Pancreas (tissue), 10 donors: ENCODE results near the gene RNF111. TPM values are rescaled to one million over a fixed set of nuclear protein-coding genes. Genes with fewer than 3 reads are reported as not detected.

Source experiments
- ATAC-seq, 4 donors: fragments of 200-7000 bp; cut with Tn5 transposase; one replicate each; pipeline versions ENCODE4 v1.8.0 to v1.9.1; 2020; ENCODE audit warnings: mild to moderate bottlenecking in 4 of 4, moderate library complexity in 4 of 4
- DNase-seq, 6 donors: peaks; one replicate each; pipeline ENCODE4 v3.0.0-alpha.2; 2020
- FAIRE-seq: peaks from 2 replicates; lab custom pipeline; 2012; peaks lifted over from hg19 to GRCh38; lab: Jason Lieb, UNC
- H3K27ac ChIP-seq, 4 donors: fragments of 200-600 bp; sonication (generic); 1 replicate in 3 of 4; 2 replicates in 1 of 4; pipeline versions ENCODE4 v1.5.0 to v1.8.0; 2020
- H3K27me3 ChIP-seq, 4 donors: fragments of 200-600 bp; one replicate each; pipeline ENCODE4 v1.8.0; 2021
- H3K36me3 ChIP-seq, 3 donors: fragments of 200-600 bp; sonication (generic) in 1 of 3; one replicate each; pipeline versions ENCODE4 v1.5.0 to v1.8.0; 2020 to 2021
- H3K4me1 ChIP-seq, 3 donors: fragments of 200-600 bp; one replicate each; pipeline ENCODE4 v1.8.0; 2021
- H3K4me3 ChIP-seq, 4 donors: fragments of 200-600 bp; sonication (generic) in 2 of 4; one replicate each; pipeline versions ENCODE4 v1.5.0 to v1.8.0; 2020 to 2021
- H3K9me3 ChIP-seq, 4 donors: fragments of 200-600 bp; one replicate each; pipeline ENCODE4 v1.8.0; 2021
- WGBS, 2 donors: extraction: QIAGEN DNeasy Blood & Tissue Kit; methylation state at CpG; one replicate each; pipeline ENCODE4 v1.1.7; 2013; 5-methylcytosine and 5-hydroxymethylcytosine counted together
- intact Hi-C, 3 donors: fragments of 100-400 bp; cut with DNase I; formaldehyde crosslinking; loops; one replicate each; pipeline versions ENCODE4 v1.11.1 to v1.14.2; 2022
- polyA plus RNA-seq, 2 donors: library from polyadenylated mRNA; stranded (reverse); fragments of 200-250 nt; gene quantifications; one replicate each; pipeline ENCODE4 v1.2.3, GENCODE V29; 2013
- total RNA-seq, 6 donors: library from RNA; stranded (reverse); fragmentation: NEBNext Ultra II Directional in 4 of 6; extraction: Animal tissue kit (Norgen Biotek cat#: 25700) in 4 of 6; gene quantifications; one replicate each; pipeline versions ENCODE4 v1.2.1 to v1.2.4, GENCODE V29; 2021 to 2023
- TF ChIP-seq, protein P1 (sequence below), 4 donors: fragments of 200-600 bp; sonication (generic) in 3 of 4; IDR thresholded peaks; one replicate each; pipeline versions ENCODE4 v1.5.0 to v1.8.0; 2021; ENCODE audit warnings: antibody characterized with exemption in 4 of 4
- donor health status: healthy with polysubstance abuse.
- donor health status: DM: no; HTN: no; CAD: no; lungs with moderate emphysema.
- donor health status: DM: no; HTN: no; CAD: no.
- donor health status: control.
- donor health status: control.
- donor health status: Bipolar disorder and iron deficiency.
- donor health status: DM: yes; HTN: yes; CAD: no.
- donor health status: DM: no; HTN: no; CAD: no.
- donor health status: DM: no; HTN: no; CAD: no.
- donor health status: DM: yes; HTN: yes; CAD: no.

RNF111 gene
- total and polyA plus RNA-seq, 8 donors, result 4.6 to 25.8 (median 12.3) TPM

DNA sequence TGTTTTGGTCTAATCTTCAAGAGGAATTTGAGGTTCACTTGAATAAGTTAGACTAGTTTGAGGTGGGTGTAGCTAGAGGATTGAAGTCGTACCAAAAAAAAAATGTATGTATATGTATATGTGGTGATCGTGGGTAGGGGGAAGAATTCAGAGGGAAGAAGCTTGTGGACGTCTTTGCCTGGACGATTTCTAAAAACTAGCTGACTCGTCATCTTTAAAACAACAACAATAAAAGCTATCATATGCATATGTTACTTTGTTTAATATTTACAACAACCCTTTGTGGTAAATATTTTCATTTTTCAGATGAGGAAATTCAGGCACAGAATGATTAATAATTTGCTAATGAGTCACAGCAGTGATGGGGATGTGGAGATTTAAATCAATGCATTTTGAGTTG lies 18.1 kb downstream of the RNF111 start:
- Histone ChIP-seq H3K4me1 (peaks cover 0 to 10% (median 0%) of the 10 kb centered on the region in 3 donors), H3K4me3 (no peak overlapping the region), H3K27me3 (no peaks in the 10 kb centered on the region), H3K36me3 (no peaks in the 10 kb centered on the region), H3K9me3 (no peaks in the 10 kb centered on the region), H3K27ac (no peak overlapping the region)
- ATAC-seq (no peak), DNase-seq (no peak), FAIRE-seq (no peak)
- 92 to 93% methylated on average over 5 of the region's 5 CpGs for WGBS, 2 donors
- intact Hi-C loops, result no loop called here
- TF ChIP-seq, protein P1, sequence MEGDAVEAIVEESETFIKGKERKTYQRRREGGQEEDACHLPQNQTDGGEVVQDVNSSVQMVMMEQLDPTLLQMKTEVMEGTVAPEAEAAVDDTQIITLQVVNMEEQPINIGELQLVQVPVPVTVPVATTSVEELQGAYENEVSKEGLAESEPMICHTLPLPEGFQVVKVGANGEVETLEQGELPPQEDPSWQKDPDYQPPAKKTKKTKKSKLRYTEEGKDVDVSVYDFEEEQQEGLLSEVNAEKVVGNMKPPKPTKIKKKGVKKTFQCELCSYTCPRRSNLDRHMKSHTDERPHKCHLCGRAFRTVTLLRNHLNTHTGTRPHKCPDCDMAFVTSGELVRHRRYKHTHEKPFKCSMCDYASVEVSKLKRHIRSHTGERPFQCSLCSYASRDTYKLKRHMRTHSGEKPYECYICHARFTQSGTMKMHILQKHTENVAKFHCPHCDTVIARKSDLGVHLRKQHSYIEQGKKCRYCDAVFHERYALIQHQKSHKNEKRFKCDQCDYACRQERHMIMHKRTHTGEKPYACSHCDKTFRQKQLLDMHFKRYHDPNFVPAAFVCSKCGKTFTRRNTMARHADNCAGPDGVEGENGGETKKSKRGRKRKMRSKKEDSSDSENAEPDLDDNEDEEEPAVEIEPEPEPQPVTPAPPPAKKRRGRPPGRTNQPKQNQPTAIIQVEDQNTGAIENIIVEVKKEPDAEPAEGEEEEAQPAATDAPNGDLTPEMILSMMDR (IDR thresholded peaks at IDR 0.05), result no peak

DNA sequence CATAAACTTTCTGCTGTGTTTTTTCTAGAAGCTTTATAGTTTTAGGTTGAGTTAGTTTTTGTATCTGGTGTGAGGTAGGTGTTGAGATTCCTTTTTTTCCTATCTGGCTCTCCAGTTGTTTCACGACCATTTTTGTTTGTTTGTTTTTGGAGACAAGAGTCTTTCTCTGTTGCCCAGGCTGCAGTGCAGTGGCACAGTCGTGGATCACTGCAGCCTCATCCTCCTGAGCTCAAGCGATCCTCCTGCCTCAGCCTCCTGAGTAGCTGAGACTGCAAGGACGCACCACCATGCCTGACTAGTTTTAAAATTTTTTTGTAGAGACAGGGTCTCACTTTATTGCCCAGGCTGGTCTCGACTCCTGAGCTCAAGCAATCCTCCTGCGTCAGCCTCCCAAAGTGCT lies 20.6 kb downstream of the RNF111 start:
- intact Hi-C loops, result no loop called here
- H3K27ac ChIP-seq, result no peak overlapping the region
- no peaks in the 10 kb centered on the region for H3K27me3 ChIP-seq
- ATAC-seq, result no peak
- no peak for DNase-seq
- H3K36me3 ChIP-seq, result no peaks in the 10 kb centered on the region
- TF ChIP-seq, protein P1 (IDR thresholded peaks at IDR 0.05), result no peak
- H3K4me3 ChIP-seq, result no peak overlapping the region
- H3K9me3 ChIP-seq, result no peaks in the 10 kb centered on the region
- H3K4me1 ChIP-seq, result peaks cover 0 to 8% (median 0%) of the 10 kb centered on the region in 3 donors
- 84 to 87% methylated on average over 6 of the region's 6 CpGs for WGBS, 2 donors
- FAIRE-seq, result no peak

DNA sequence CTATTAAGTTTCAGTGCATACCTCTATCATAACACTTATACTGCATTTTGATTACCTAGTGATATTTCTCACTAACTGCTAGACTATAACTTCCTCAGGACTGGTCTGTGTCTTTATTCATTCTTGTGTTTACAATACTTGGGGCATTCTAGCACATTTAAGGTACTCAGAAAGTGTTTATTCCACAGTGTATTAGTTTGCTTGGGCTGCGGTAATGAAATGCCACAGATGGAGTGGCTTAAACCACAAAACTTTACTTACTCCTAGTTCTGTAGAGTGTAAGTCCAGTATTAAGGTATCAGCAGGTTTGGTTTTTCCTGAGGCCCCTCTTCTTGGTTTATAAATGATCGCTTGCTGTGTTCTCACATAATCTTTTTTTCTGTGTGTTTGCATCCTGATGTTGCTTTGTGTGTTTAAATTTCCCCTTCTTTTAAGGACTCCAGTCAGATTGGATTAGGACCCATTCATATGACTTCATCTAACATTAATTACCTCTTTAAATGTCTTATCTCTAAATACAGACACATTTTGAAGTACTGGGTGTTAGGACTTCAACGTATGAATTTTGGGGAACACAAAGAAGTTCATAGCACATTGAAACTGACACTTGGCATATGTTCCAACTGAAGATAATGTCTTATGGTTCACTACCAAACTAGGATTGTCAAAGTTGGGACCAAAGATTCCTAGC lies 23.9 kb downstream of the RNF111 start:
- H3K9me3 ChIP-seq, result no peaks in the 10 kb centered on the region
- intact Hi-C loops, result no loop called here
- no peaks in the 10 kb centered on the region for H3K36me3 ChIP-seq
- ATAC-seq (no peak), DNase-seq (no peak), FAIRE-seq (no peak)
- H3K4me3 ChIP-seq, result no peak overlapping the region
- 71 to 72% methylated on average over 3 of the region's 3 CpGs for WGBS, 2 donors
- TF ChIP-seq, protein P1 (IDR thresholded peaks at IDR 0.05), result no peak
- peaks cover 0 to 3% (median 0%) of the 10 kb centered on the region in 3 donors for H3K4me1 ChIP-seq
- H3K27ac ChIP-seq, result no peak overlapping the region
- no peaks in the 10 kb centered on the region for H3K27me3 ChIP-seq

DNA sequence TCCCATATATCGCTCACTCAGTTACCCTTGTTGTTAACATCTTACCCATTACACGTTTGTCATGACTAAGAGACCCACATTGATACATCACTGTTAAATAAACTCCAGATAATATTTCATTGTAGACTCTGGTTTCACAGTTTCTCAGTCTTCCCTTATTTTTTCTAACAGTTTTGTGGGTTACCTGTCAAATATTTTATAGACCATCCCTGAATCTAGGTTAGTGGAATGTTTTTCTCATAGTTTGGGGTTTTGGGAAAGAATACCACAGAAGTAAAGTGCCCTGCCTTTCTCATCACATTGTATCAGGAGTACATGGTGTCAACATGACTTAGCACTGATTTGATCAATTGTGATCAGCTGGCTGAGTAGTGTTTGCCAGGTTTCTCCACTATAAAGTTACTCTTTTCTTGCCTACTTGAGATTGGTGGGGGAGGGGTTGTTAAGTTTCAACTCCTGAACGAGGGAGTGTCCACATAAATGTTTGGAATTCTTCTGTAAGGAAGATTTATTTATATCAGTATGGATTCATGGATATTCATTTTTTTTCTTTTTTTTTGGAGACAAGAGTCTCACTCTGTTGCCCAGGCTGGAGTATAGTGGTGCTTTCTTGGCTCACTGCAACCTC lies 25.9 kb downstream of the RNF111 start:
- no peak for DNase-seq
- TF ChIP-seq, protein P1 (IDR thresholded peaks at IDR 0.05), result no peak
- ATAC-seq, result no peak
- Histone ChIP-seq H3K27ac (no peak overlapping the region), H3K36me3 (no peaks in the 10 kb centered on the region), H3K4me1 (peaks cover 0 to 3% (median 0%) of the 10 kb centered on the region in 3 donors), H3K27me3 (no peaks in the 10 kb centered on the region), H3K9me3 (no peaks in the 10 kb centered on the region), H3K4me3 (no peak overlapping the region)
- intact Hi-C loops, result no loop called here
- no peak for FAIRE-seq
- WGBS, 2 donors, result 70 to 72% methylated on average over 3 of the region's 3 CpGs

DNA sequence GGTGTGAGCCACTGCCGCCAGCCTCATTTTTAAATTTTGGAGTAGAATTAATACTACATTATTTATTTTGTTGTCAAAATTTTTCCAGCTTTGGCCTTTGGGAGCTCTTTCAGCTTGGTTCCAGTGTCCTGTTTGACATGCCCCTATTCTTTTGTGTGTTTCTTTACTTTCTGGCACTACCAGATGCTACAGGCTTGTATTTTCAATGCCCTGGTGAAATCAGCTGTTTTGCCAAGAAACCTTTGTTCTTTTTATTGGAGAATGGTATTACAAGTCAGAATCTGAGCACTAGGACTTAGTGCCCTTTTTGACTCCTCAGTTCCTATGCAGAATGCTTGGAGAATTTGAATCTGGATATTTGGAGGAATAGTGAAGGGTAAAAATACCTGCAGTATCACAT lies 26.6 kb downstream of the RNF111 start:
- Histone ChIP-seq H3K27me3 (no peaks in the 10 kb centered on the region), H3K27ac (no peak overlapping the region), H3K36me3 (no peaks in the 10 kb centered on the region), H3K4me1 (peaks cover 0 to 3% (median 0%) of the 10 kb centered on the region in 3 donors), H3K9me3 (no peaks in the 10 kb centered on the region), H3K4me3 (no peak overlapping the region)
- FAIRE-seq, result no peak
- intact Hi-C loops, result no loop called here
- DNase-seq, result no peak
- TF ChIP-seq, protein P1 (IDR thresholded peaks at IDR 0.05), result no peak
- 91 to 96% methylated on average over 1 of the region's 1 CpG for WGBS, 2 donors
- no peak for ATAC-seq
